Stimulated activated naive CD8-positive, alpha-beta T cell treated with anti-CD3 and anti-CD28 coated beads, Interleukin-15, Interleukin-2, amounts not matched to agents 100 U/mL and 50 U/mL, for 24 hours (primary cell): ENCODE data around the gene ANO2.

Source experiments
- ATAC-seq: fragments of 150-1000 bp; cut with Tn5 transposase; one replicate; pipeline ENCODE4 v1.10.0; 2021
- DNase-seq: peaks from one replicate; pipeline ENCODE4 v3.0.0; 2021

ANO2 gene

GRCh38 chr12:5620896-5621295 lies 324.2 kb downstream of the ANO2 start:
- no peak for ATAC-seq
- no peak for DNase-seq

- no peak for DNase-seq
- no peak for ATAC-seq
These were observed 325.4 kb downstream of the ANO2 start for GRCh38 chr12:5619628-5620027.

- ATAC-seq (no peak), DNase-seq (no peak)
These were observed 328.2 kb downstream of the ANO2 start for GRCh38 chr12:5616854-5617253.

GRCh38 chr12:5615760-5616159 lies 329.3 kb downstream of the ANO2 start:
- ATAC-seq (no peak), DNase-seq (no peak)

- ATAC-seq (no peak), DNase-seq (no peak)
These were observed 330.8 kb downstream of the ANO2 start for GRCh38 chr12:5614256-5614655.

GRCh38 chr12:5612556-5613410 lies 332.3 kb downstream of the ANO2 start:
- ATAC-seq (no peak), DNase-seq (no peak)

- ATAC-seq = no peak
- DNase-seq = no peak
These were observed 333.9 kb downstream of the ANO2 start for GRCh38 chr12:5611162-5611561.

GRCh38 chr12:5599378-5599777 lies 345.7 kb downstream of the ANO2 start:
- ATAC-seq = no peak

GRCh38 chr12:5593998-5594397 lies 351.1 kb downstream of the ANO2 start:
- no peak for ATAC-seq

More at GRCh38 chr12:5599378-5599777, 345.7 kb downstream of the ANO2 start:
- DNase-seq = no peak

GRCh38 chr12:5593086-5593485 lies 352.0 kb downstream of the ANO2 start:
- no peak for DNase-seq
- ATAC-seq = no peak

More at GRCh38 chr12:5593998-5594397, 351.1 kb downstream of the ANO2 start:
- no peak for DNase-seq

GRCh38 chr12:5592310-5592709 lies 352.7 kb downstream of the ANO2 start:
- DNase-seq = no peak
- no peak for ATAC-seq

GRCh38 chr12:5590316-5590715 lies 354.7 kb downstream of the ANO2 start:
- DNase-seq (no peak), ATAC-seq (no peak)

GRCh38 chr12:5589054-5589453 lies 356.0 kb downstream of the ANO2 start:
- DNase-seq (no peak), ATAC-seq (no peak)

- ATAC-seq (no peak), DNase-seq (no peak)
These were observed 356.5 kb downstream of the ANO2 start for GRCh38 chr12:5588591-5588990.

GRCh38 chr12:5588176-5588575 lies 356.9 kb downstream of the ANO2 start:
- ATAC-seq (no peak), DNase-seq (no peak)

- ATAC-seq (no peak), DNase-seq (no peak)
These were observed 357.3 kb downstream of the ANO2 start for GRCh38 chr12:5587711-5588121.

GRCh38 chr12:5586201-5586600 lies 358.9 kb downstream of the ANO2 start:
- ATAC-seq (no peak), DNase-seq (no peak)

GRCh38 chr12:5585178-5585577 lies 359.9 kb downstream of the ANO2 start:
- no peak for ATAC-seq
- DNase-seq = no peak

GRCh38 chr12:5584412-5585175 lies 360.5 kb downstream of the ANO2 start:
- ATAC-seq = no peak
- DNase-seq = no peak

GRCh38 chr12:5582541-5582940 lies 362.5 kb downstream of the ANO2 start:
- ATAC-seq = no peak
- no peak for DNase-seq

- no peak for ATAC-seq
- no peak for DNase-seq
These were observed 363.0 kb downstream of the ANO2 start for GRCh38 chr12:5582018-5582417.

GRCh38 chr12:5581616-5582015 lies 363.4 kb downstream of the ANO2 start:
- DNase-seq = no peak
- no peak for ATAC-seq

GRCh38 chr12:5581019-5581418 lies 364.0 kb downstream of the ANO2 start:
- ATAC-seq (no peak), DNase-seq (no peak)
